ENCODE measurements around the gene EGFR. TPM values are rescaled to one million over a fixed set of nuclear protein-coding genes. Genes with fewer than 3 reads are reported as not detected.

Gene EGFR
- 100 to 1,000 TPM in 1 of 3 donors, 10 to 100 TPM in 2; 61.9 to 164 (median 65.0) TPM for total RNA-seq

DNA sequence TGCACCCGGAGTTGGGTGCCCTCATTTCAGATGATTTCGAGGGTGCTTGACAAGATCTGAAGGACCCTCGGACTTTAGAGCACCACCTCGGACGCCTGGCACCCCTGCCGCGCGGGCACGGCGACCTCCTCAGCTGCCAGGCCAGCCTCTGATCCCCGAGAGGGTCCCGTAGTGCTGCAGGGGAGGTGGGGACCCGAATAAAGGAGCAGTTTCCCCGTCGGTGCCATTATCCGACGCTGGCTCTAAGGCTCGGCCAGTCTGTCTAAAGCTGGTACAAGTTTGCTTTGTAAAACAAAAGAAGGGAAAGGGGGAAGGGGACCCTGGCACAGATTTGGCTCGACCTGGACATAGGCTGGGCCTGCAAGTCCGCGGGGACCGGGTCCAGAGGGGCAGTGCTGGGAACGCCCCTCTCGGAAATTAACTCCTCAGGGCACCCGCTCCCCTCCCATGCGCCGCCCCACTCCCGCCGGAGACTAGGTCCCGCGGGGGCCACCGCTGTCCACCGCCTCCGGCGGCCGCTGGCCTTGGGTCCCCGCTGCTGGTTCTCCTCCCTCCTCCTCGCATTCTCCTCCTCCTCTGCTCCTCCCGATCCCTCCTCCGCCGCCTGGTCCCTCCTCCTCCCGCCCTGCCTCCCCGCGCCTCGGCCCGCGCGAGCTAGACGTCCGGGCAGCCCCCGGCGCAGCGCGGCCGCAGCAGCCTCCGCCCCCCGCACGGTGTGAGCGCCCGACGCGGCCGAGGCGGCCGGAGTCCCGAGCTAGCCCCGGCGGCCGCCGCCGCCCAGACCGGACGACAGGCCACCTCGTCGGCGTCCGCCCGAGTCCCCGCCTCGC, at the start of gene EGFR:
EGFR (plus strand) TSS at position 657 of the 830 bp plus-strand sequence. CDS start 261 bp downstream, outside the sequence.
- no peaks in the 10 kb centered on the region for H3K27me3 ChIP-seq
- intact Hi-C loops (cut with DNase I; ENCODE audit: low total_unique reads): no loop called here
- peak within 1 kb of the TSS; percentile 70 to 97 (median 89) for H3K4me3 ChIP-seq
- H3K27ac ChIP-seq: peak within 1 kb of the TSS; percentile 90 to 96
- H3K9me3 ChIP-seq: no peaks in the 10 kb centered on the region
- peak; percentile 73 for DNase-seq (ENCODE audit: low spot score in 2 of 2)
- peaks cover 0 to 10% of the 10 kb centered on the region in 2 donors for H3K4me1 ChIP-seq
- peak in 1 of 3 donors; percentile 54 for TF ChIP-seq POLR2AphosphoS5 (IDR thresholded peaks at IDR 0.05)
- TF ChIP-seq POLR2A (IDR thresholded peaks at IDR 0.05): no peak
- TF ChIP-seq, protein P1, sequence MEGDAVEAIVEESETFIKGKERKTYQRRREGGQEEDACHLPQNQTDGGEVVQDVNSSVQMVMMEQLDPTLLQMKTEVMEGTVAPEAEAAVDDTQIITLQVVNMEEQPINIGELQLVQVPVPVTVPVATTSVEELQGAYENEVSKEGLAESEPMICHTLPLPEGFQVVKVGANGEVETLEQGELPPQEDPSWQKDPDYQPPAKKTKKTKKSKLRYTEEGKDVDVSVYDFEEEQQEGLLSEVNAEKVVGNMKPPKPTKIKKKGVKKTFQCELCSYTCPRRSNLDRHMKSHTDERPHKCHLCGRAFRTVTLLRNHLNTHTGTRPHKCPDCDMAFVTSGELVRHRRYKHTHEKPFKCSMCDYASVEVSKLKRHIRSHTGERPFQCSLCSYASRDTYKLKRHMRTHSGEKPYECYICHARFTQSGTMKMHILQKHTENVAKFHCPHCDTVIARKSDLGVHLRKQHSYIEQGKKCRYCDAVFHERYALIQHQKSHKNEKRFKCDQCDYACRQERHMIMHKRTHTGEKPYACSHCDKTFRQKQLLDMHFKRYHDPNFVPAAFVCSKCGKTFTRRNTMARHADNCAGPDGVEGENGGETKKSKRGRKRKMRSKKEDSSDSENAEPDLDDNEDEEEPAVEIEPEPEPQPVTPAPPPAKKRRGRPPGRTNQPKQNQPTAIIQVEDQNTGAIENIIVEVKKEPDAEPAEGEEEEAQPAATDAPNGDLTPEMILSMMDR (IDR thresholded peaks at IDR 0.05): no peak
- no peaks in the 10 kb centered on the region for H3K36me3 ChIP-seq

DNA sequence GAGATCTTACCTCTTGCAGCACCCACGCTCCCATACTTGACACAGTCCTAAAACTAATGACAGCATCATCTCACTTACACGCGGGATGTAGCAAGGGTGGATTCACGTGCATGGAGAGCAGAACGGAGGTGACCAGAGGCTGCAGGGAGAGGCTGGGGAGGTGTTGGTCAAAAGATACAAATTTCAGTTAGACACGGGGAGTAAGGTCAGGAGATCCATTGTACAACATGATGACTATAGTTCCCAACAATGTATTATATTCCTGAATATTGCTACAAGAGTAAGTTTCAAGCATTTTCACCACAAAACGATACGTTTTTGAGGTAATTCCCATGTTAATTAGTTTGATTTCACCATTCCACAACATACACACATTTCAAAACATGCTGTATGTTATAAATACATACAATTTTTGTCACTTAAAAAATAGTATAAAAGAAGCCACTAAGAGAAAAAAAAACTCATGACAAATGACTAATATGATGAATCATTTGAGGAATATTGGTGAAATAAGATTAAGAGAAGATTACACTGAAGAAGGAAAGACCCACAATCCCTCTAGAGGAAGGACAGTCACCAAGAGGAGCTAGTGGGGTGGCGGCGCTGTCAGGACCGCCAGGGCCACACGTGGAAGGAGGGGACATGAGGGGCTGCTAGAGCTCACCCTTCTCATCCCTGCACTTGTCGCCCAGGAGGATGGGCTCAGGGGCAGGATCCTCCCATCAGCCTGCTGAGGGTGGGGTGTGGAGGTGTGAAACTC, 49.4 kb upstream of the EGFR start:
- Histone ChIP-seq H3K27ac (no peak overlapping the region), H3K4me1 (no peaks in the 10 kb centered on the region), H3K9me3 (no peaks in the 10 kb centered on the region), H3K36me3 (no peaks in the 10 kb centered on the region), H3K4me3 (no peak overlapping the region), H3K27me3 (no peaks in the 10 kb centered on the region)
- intact Hi-C loops (cut with DNase I; ENCODE audit: low total_unique reads): no loop called here
- no peak for DNase-seq (ENCODE audit: low spot score in 2 of 2)
- TF ChIP-seq, protein P1 (IDR thresholded peaks at IDR 0.05): no peak
- TF ChIP-seq POLR2AphosphoS5 (IDR thresholded peaks at IDR 0.05): no peak
- TF ChIP-seq POLR2A (IDR thresholded peaks at IDR 0.05): no peak

DNA sequence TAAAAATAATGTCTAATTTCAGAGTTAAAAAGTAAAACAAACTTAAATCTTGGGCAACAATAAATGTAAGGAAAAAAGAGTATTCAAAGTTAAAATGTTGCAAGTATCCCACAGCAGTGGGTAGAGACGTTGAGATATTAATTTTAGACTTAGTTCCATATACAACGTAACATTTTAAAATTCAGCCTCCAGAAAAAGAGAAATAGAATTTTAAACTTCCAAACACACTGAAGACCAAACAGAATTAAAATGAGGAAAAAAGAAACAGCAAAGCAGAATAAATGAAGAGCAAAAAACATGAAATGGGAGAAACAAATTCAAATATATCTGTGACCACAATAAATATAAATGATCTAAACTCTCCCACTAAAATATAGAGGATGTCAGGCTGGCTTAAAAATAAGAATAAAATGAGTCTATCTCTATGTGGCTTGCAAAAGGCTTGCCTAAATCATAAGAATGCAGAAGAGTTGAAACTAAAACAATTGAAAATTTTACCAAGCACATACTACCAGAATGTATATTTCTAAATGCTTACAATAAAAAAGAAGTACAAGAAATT, 46.0 kb upstream of the EGFR start:
- no peak overlapping the region for H3K4me3 ChIP-seq
- H3K27me3 ChIP-seq: no peaks in the 10 kb centered on the region
- no peaks in the 10 kb centered on the region for H3K36me3 ChIP-seq
- no peaks in the 10 kb centered on the region for H3K9me3 ChIP-seq
- H3K4me1 ChIP-seq: no peaks in the 10 kb centered on the region
- TF ChIP-seq POLR2A (IDR thresholded peaks at IDR 0.05): no peak
- no peak for TF ChIP-seq POLR2AphosphoS5 (IDR thresholded peaks at IDR 0.05)
- TF ChIP-seq, protein P1 (IDR thresholded peaks at IDR 0.05): no peak
- intact Hi-C loops (cut with DNase I; ENCODE audit: low total_unique reads): loop anchor here (10.0 kb wide), 1 partner anchor 752 kb away; no protein-coding TSS in a partner anchor
- DNase-seq (ENCODE audit: low spot score in 2 of 2): no peak
- H3K27ac ChIP-seq: no peak overlapping the region

DNA sequence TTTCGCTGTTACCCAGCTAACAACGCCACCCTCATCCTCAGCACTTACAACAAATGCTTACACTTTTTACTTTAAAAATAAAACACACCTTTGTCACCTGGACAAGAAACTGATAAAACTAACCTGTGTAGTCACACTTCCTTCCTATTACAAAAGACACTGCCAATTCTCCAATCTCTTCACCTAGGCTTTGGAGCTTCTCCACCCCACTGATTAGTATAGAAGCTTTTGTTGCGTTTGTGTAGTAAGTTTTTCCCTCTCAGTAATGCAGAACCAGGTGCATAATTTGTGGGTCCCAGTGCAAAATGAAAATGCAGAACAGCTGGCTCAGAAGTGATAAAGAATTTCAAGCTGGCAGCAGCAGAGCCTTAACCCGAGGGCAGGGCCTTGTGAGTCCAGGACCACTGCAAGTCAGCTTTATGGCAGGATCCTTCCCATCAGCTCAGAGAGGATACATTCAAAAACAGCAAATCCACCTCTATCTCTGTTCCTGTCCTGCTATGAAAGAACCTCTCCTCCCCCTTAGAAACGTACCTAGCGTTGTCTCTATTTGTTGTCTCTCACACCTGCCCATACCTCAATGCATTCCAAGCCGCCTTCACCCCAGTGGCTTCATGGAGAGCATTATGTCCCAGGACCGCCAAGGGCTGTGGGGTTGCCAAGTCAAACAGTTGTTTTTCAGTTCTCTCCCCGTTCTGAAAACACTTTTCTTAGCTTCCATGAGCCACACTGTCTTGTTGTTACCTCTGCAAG, 40.3 kb upstream of the EGFR start:
- intact Hi-C loops (cut with DNase I; ENCODE audit: low total_unique reads): loop anchor here (10.0 kb wide), 1 partner anchor 746 kb away; no protein-coding TSS in a partner anchor
- Histone ChIP-seq H3K27me3 (no peaks in the 10 kb centered on the region), H3K9me3 (no peaks in the 10 kb centered on the region), H3K27ac (no peak overlapping the region), H3K4me1 (no peaks in the 10 kb centered on the region), H3K36me3 (no peaks in the 10 kb centered on the region), H3K4me3 (no peak overlapping the region)
- DNase-seq (ENCODE audit: low spot score in 2 of 2): no peak
- TF ChIP-seq POLR2A (IDR thresholded peaks at IDR 0.05): no peak
- TF ChIP-seq, protein P1 (IDR thresholded peaks at IDR 0.05): no peak
- TF ChIP-seq POLR2AphosphoS5 (IDR thresholded peaks at IDR 0.05): no peak

All from breast epithelium (tissue), 4 donors.